ENCODE results near the gene SCCPDH.
"Not testable (repeated sequence)": the region's sequence is repeated elsewhere in the genome, so short reads cannot be mapped to it uniquely, and the experiment has no call there.

Gene SCCPDH

DNA sequence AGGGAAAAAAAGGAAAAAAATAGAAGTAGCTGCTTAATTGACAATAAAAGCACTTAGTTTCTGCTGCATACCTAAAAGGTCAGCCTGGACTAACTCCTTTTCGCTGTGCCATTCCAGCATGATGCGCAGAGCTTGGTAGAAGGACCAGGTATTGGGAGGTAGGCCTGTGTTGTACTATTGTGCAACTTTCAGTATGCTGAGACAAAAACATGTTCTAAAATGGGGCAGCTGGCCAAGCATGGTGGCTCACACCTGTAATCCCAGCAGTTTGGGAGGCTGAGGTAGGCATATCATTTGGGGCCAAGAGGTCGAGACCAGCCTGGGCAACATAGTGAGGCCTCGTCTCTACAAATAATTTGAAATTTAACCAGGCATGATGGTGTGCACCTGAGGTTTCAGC lies 15.0 kb upstream of the SCCPDH start:
- DNase-seq = no peak

GRCh38 chr1:246709835-246710234 lies 14.4 kb upstream of the SCCPDH start:
- no peak for DNase-seq

- no peak for DNase-seq
These were observed 12.6 kb upstream of the SCCPDH start for GRCh38 chr1:246711548-246712003.

DNA sequence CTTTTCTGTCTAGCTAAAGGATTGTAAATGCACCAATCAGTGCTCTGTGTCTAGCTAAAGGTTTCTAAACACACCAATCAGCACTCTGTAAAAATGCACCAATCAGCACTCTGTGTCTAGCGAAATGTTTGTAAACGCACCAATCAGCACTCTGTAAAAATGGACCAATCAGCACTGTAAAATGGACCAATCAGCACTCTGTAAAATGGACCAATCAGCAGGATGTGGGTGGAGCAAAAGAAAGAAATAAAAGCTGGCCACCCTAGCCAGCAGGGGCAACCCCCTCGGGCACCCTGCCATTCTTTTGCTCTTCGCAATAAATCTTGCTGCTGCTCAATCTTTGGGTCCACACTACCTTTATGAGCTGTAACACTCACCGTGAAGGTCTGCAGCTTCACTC lies 11.8 kb upstream of the SCCPDH start:
- DNase-seq = not testable (repeated sequence)

- DNase-seq = not testable (repeated sequence)
These were observed 4.8 kb upstream of the SCCPDH start for GRCh38 chr1:246719361-246719760.

DNA sequence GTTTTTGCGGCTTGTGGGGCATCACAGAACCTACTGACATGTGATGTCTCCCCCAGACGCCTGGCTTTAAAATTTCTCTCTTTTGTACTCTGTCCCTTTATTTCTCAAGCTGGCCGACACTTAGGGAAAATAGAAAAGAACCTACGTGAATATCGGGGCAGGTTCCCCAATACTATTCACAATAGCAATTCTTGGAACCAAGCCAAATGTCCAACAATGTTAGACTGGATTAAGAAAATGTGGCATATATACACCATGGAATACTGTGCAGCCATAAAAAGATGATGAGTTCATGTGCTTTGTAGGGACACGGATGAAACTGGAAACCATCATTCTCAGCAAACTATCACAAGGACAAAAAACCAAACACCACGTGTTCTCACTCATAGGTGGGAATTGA lies 3.4 kb upstream of the SCCPDH start:
- DNase-seq = not testable (repeated sequence)

GRCh38 chr1:246722720-246723119 lies 1.5 kb upstream of the SCCPDH start:
- no peak for DNase-seq

- peak; percentile 17 for DNase-seq
These were observed 504 bp downstream of the SCCPDH start for GRCh38 chr1:246724731-246725095.

GRCh38 chr1:246725191-246725590 lies 982 bp downstream of the SCCPDH start:
- DNase-seq = no peak

GRCh38 chr1:246726255-246726679 lies 2.1 kb downstream of the SCCPDH start:
- no peak for DNase-seq

DNA sequence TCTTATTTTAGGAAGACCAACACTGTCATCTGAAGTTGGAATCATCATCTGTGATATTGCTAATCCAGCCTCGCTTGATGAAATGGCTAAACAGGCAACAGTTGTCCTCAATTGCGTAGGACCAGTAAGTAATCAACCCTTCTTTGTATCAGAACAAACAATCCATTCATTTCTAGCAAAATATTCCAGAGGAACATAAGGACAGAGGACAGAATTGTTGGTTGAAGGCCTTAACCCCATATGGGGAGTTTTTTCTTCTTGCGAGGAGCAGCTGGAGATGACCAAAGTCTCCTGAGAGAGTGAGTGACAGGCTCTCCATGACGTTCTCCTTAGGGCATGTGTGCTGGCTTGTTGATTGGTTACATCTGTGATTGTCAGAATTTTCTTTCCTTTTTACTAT lies 2.7 kb downstream of the SCCPDH start:
- DNase-seq = no peak

- DNase-seq = no peak
These were observed 3.4 kb downstream of the SCCPDH start for GRCh38 chr1:246727594-246727993.

DNA sequence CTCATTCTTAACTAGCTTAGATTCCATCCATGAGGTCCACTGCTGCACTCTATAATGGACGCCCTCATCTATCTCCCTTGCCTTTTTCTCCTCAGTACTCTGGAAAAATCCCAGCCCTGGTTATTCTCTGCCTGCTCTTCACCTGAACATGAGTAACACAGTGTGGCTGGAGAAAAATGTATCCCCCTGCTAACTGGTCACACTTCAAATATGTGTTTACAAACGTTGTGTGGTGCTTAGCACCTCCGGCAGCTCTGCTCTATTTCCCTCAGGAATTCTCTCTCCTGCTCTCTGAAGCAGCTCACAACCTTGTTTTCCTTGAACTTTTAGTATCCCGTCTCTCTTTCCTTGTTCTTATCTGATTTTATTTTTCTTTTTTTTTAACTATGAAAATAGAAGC lies 4.1 kb downstream of the SCCPDH start:
- DNase-seq = no peak

DNA sequence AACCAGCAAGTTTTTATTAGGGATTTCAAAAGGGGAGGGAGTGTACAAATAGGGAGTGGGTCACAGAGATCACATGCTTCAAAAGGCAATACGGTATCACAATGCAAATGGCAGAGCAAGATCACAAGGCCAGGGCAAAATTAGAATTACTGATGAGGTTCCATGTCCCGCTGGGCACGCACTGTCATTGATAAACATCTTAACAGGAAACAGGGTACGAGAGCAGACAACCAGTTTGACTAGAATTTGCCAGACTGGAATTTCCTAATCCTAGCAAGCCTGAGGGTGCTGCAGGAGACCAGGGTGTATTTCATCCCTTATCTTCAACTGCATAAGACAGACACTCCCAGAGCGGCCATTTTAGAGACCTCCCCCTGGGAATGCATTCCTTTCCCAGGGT lies 4.8 kb downstream of the SCCPDH start:
- DNase-seq = not testable (repeated sequence)

DNA sequence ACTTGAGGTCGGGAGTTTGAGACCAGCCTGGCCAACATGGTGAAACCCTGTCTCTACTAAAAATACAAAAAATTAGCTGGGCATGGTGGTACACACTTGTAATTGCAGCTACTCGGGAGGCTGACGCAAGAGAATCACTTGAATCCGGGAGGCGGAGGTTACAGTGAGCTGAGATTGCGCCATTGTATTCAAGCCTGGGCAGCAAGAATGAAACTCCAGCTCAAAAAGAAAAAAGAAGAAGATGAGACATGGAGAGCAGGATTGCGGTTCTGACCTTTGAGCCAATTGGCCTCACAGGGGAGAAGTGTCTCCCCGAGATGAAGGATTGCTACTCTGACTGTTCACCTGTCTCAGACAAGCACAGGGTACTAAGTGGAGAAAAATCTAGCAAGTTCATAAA lies 6.6 kb downstream of the SCCPDH start:
- no peak for DNase-seq

DNA sequence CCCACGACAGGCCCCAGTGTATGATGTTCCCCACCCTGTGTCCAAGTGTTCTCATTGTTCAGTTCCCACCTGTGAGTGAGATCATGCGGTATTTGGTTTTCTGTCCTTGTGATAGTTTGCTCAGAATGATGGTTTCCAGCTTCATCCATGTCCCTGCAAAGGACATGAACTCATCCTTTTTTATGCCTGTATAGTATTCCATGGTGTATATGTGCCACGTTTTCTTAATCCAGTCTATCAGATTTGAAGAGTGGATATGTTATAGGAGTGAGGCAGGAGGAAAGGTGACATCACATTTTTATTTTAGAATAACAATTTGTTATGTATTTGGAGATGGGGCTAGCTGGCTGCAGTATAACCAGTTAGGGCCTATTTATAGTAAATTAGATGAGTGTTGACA lies 7.7 kb downstream of the SCCPDH start:
- DNase-seq = not testable (repeated sequence)

DNA sequence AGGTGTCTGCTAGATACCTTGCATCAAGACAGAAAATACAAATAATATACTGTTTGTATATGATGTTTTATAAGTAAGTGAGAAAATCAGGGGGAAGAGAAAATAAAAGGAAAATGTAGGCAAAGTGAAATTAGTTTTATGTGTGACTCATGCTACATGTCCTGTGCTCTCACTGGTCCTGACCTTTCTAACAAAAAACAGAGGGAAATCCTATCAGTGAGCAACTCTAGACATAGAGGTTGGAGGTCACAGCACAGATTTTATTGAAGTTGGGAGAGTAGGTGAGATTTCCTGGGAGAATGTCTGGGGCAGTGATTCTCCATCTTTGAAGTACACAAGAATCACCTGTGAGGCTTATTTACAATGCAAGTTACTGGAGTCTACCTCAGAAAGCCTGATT lies 9.5 kb downstream of the SCCPDH start:
- DNase-seq = no peak

DNA sequence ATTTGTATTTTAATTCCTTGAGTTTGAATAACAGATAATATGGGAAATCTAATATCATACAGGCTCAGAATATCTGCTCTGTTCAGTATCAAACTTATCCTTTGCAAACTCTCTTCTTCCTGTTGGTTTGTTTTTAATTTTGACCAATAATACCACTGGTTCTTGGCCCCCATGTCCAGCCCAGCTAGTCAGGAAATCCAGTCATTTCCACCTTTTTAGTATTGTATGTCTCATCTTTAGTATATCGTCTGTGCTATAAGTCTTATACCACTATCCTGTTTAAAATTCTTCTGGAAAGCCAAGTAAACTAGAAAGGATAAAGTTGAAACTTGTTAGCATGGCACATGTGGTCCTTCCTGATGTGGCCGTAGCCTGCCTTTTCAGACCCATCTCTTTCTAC lies 10.7 kb downstream of the SCCPDH start:
- no peak for DNase-seq

- no peak for DNase-seq
These were observed 11.5 kb downstream of the SCCPDH start for GRCh38 chr1:246735735-246736134.

DNA sequence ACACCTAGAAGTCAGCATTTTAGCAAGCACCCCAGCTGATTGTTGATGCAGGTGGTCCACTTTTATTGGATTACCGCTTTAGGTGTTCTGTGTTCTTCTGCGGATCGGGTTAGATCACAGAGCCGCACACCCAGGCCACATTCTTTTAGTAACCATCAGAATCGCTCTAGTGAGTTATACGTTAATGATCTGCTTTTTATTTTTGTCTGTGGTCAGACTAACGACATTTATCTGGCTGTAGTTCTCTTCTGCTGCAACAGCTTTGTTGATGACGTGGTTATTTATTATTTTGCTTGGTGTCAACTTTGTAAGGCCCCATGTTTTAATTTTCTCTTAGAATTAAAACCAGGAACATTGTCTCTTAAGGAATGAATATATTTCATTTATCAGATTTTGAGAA lies 18.2 kb downstream of the SCCPDH start:
- DNase-seq = no peak

GRCh38 chr1:246746155-246746554 lies 21.9 kb downstream of the SCCPDH start:
- not testable (repeated sequence) for DNase-seq

DNA sequence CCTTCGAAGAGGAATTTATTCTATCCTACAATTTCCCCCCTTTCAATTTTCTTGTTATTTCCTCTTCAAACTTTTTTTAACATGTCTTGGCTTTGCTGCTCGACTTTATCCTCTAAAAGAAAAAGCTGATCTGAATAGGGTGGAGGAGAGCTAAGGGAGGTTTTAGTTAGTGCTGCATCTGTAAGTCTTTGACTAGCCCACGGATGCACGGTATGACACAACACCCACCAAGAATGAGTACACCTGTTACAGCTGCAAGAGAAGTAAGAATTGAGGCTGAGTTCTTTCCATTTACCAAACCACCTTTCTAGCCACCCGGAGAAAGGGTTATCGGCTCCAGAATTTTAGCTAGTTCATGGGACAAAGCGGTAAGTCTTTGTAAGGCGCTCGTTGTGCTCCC lies 23.8 kb downstream of the SCCPDH start:
- no peak for DNase-seq

- DNase-seq = no peak
These were observed 24.7 kb downstream of the SCCPDH start for GRCh38 chr1:246748867-246749266.

DNA sequence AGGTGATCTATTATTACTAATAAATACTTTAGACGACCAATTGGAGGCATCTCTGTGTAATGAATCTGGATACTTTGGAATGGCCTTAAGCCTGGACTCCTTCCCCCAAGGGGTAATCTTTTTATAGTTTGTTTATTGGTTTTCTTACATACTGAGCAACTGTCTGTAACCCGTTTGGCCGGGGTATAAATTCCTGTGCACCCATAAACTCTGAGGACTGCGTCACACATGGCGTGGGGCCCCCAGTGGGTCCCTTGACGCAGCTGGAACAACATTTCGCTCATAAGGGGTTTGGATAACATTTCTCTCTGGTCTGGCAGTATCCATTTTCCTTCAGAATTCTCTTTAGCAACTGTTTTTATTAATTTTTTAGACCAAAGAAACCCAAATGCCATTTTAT lies 26.5 kb downstream of the SCCPDH start:
- no peak for DNase-seq

- DNase-seq = peak; percentile 55
These were observed 29.7 kb downstream of the SCCPDH start for GRCh38 chr1:246753670-246754535.
